Mesenteric fat pad (tissue), 1 donor: ENCODE data around the gene UBR3. TPM values are rescaled to one million over a fixed set of nuclear protein-coding genes. Genes with fewer than 3 reads are reported as not detected.
A peak's percentile ranks its signal among the peaks of the same experiment; 100 is the strongest.
"Not testable (repeated sequence)": the region's sequence is repeated elsewhere in the genome, so short reads cannot be mapped to it uniquely, and the experiment has no call there.

Experiments
- DNase-seq: peaks from one replicate; pipeline ENCODE4 v3.0.0-alpha.2; 2020; ENCODE audit warnings: low spot score
- long read RNA-seq: library from polyadenylated mRNA; unstranded; transcript quantifications from one replicate; pipeline ENCODE4 v2.0.0, GENCODE V29; 2020
- total RNA-seq: library from RNA; stranded (reverse); fragmentation: NEBNext Ultra II Directional; extraction: Animal tissue kit (Norgen Biotek cat#: 25700); gene quantifications from one replicate; pipeline ENCODE4 v1.2.1, GENCODE V29; 2021
- donor health status: DM: yes; HTN: yes; CAD: no.

UBR3 gene
- total RNA-seq, result 62.9 TPM
- long read RNA-seq, partial matches to known transcripts, result 5 of 7 reads
- long read RNA-seq, other reads (novel, unspliced or antisense), result 2 of 7 reads

- DNase-seq, result peak; percentile 96
Observed at GRCh38 chr2:169827272-169828140, at the start of gene UBR3. Gene UBR3, plus strand, starts transcription at chr2:169827454. Its CDS starts 54 bp downstream, at chr2:169827508.

- DNase-seq, result no peak
Observed at GRCh38 chr2:169778446-169778845, 48.8 kb upstream of the UBR3 start.

- no peak for DNase-seq
Observed at GRCh38 chr2:169781249-169782013, 45.8 kb upstream of the UBR3 start.

GRCh38 chr2:169782513-169782912 is 44.7 kb upstream of the UBR3 start:
- DNase-seq, result no peak

- DNase-seq, result no peak
Observed at GRCh38 chr2:169790581-169790980, 36.7 kb upstream of the UBR3 start.

- DNase-seq, result no peak
Observed at GRCh38 chr2:169795181-169795580, 32.1 kb upstream of the UBR3 start.

- no peak for DNase-seq
Observed at GRCh38 chr2:169796441-169796840, 30.8 kb upstream of the UBR3 start.

GRCh38 chr2:169797601-169798000 is 29.7 kb upstream of the UBR3 start:
- DNase-seq, result no peak

- no peak for DNase-seq
Observed at GRCh38 chr2:169798397-169798717, 28.9 kb upstream of the UBR3 start.

- DNase-seq, result peak; percentile 95
Observed at GRCh38 chr2:169798718-169799592, 28.3 kb upstream of the UBR3 start, which contains the start of gene SSB. Gene SSB, plus strand, starts transcription at chr2:169798871. Its CDS starts 2,090 bp downstream, at chr2:169800961.

- no peak for DNase-seq
Observed at GRCh38 chr2:169803480-169803879, 23.8 kb upstream of the UBR3 start.

- DNase-seq, result no peak
Observed at GRCh38 chr2:169806586-169806985, 20.7 kb upstream of the UBR3 start.

GRCh38 chr2:169808221-169808620 is 19.0 kb upstream of the UBR3 start:
- DNase-seq, result no peak

- DNase-seq, result no peak
Observed at GRCh38 chr2:169815849-169816248, 11.4 kb upstream of the UBR3 start.

- not testable (repeated sequence) for DNase-seq
Observed at GRCh38 chr2:169816961-169817360, 10.3 kb upstream of the UBR3 start.

GRCh38 chr2:169817369-169817768 is 9.9 kb upstream of the UBR3 start:
- DNase-seq, result not testable (repeated sequence)

- DNase-seq, result no peak
Observed at GRCh38 chr2:169818241-169818640, 9.0 kb upstream of the UBR3 start.

- DNase-seq, result no peak
Observed at GRCh38 chr2:169819106-169819505, 8.1 kb upstream of the UBR3 start.

- not testable (repeated sequence) for DNase-seq
Observed at GRCh38 chr2:169820101-169820500, 7.2 kb upstream of the UBR3 start.

GRCh38 chr2:169822036-169822435 is 5.2 kb upstream of the UBR3 start:
- DNase-seq, result no peak

GRCh38 chr2:169822785-169823392 is 4.4 kb upstream of the UBR3 start:
- no peak for DNase-seq
